Forelimb muscle (tissue), 1 donor: Measurements from ENCODE around the gene DCPS. TPM values are rescaled to one million over a fixed set of nuclear protein-coding genes. Genes with fewer than 3 reads are reported as not detected.
"Not testable (repeated sequence)": the region's sequence is repeated elsewhere in the genome, so short reads cannot be mapped to it uniquely, and the experiment has no call there.

ENCODE experiments used
- DNase-seq: peaks from one replicate; pipeline ENCODE4 v3.0.0-alpha.2; 2013; ENCODE audit warnings: low read depth
- polyA plus RNA-seq: library from polyadenylated mRNA; unstranded; fragments of 120-200 nt; gene quantifications from one replicate; pipeline ENCODE4 v1.2.1, GENCODE V29; 2013; ENCODE audit not compliant: insufficient read length

DCPS gene
- polyA plus RNA-seq, 1 donor = 19.1 TPM

- DNase-seq = no peak
Measured at GRCh38 chr11:126360049-126360446, 56.2 kb downstream of the DCPS start.

DNA sequence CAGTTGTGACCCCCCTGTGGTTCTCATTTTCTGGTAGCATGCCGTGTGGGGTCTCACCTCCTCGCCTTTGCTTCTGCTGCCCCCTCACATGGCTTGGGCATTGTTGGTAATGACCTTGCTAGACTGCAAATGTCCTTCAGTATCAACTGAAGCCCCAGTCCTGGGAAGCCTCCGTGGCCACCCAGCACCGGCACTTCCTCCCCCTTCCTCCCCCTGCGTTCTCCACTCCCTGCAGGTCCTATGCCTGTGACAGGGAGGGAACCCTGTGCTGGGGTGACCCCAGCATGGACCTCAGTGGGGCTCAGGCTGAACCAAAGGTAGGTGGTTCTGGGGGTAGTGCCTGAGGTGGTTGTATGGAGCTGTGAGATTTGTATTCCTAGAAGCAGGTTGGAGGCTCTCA lies 57.5 kb downstream of the DCPS start:
- DNase-seq = no peak

DNA sequence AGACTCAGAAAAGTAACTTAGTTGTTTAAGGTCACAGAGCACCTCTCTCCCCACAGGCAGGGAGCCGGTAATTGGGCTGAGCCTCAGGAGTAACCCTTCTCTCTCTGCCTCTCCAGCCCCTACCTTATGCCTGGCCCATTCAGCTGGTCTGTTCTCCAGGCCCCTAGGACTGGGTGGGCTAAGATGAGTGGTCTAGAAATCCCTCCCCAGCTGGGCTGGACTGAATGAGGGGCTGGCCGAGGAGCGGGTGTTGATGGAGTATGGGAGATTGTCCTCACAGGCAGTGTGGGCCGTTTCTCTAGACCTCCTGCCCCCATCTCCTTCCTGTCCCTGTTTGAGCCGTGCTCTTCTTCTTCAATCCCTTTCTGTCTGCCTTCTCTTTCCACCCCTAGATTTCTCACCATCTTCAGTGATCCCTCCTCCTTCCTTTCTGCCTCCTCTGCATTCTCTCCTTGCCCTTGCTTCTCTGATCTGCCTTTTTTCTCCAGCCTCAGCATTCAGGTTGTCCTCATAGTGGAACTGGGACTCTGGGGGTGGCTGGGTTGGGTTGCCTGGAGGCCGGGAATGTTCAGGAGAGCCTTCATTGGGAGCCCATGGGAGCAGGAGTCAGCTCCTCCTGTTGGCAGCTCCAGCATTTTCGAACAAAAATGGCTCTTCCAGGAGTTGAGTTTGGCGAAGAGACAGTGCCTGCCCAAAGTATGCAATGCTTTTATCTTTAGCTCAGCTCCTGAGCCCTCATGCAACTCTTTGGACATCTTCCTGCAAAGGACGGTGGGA lies 59.2 kb downstream of the DCPS start:
- DNase-seq = no peak

DNA sequence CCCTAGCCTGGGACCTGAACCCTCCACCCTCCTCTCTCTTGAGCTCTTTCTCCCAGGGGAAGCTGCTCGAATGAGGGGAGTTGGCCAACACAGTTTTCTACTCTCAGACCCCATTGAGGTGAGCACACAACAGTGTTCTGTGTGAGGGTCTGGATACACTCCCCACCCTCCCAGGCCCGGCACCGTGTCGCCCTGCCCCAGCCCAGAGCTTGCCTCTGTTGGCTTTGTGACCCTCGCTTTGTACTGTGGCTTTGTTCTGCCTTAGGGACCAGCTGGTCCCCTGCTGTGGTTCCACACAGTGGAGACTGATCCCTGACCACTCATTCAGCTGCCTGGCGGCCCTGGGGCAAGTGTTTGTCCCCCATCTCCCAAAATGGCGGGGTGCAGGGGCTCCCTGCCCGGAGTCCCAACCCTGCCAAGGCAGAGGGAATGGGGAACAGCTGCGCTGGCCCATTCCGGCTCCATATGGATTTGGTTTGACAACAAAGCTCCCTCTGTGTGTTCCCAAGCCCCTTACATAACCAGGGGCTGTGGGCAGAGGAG lies 59.9 kb downstream of the DCPS start:
- no peak for DNase-seq

DNA sequence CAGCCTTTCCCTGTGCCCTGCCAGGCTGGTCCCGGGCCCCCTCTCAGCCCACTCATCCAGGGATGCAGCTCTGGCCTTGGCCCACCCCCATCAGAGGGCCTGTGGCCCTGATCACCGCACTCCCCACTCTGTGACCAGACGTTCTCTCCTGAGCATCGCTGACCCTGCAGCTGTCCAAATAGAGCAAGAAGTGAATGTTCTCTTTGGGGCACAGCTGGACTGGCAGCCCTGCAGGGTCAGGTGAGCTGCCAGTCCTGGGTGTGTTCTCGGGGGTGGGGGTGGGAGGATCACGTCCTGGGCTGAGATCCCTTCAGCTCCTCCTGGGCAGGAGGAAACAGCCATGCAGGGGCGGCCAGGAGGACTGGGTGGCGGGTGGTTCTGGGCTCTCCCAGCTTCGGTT lies 60.9 kb downstream of the DCPS start:
- DNase-seq = not testable (repeated sequence)

DNA sequence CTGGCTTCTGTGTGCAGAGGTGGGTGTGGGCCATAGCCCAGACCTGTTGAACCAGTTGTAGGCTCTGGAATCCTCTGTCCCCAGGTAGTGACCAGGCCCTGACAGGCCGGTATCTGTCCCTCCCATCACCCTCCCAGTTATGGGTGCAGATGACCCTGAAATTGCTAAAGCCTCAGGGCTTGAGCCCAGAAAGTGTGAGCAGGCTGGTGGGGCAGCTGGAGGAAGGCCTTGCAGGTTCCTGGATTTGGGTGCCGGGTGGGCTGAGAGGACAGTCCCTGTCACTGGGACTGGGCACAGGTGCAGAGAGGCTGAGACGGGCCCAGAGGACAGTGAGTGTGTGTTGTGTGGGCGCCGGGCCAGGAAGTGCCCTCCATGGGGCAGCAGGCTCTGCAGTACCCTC lies 61.6 kb downstream of the DCPS start:
- DNase-seq = not testable (repeated sequence)

GRCh38 chr11:126366064-126366822 lies 62.4 kb downstream of the DCPS start:
- no peak for DNase-seq

DNA sequence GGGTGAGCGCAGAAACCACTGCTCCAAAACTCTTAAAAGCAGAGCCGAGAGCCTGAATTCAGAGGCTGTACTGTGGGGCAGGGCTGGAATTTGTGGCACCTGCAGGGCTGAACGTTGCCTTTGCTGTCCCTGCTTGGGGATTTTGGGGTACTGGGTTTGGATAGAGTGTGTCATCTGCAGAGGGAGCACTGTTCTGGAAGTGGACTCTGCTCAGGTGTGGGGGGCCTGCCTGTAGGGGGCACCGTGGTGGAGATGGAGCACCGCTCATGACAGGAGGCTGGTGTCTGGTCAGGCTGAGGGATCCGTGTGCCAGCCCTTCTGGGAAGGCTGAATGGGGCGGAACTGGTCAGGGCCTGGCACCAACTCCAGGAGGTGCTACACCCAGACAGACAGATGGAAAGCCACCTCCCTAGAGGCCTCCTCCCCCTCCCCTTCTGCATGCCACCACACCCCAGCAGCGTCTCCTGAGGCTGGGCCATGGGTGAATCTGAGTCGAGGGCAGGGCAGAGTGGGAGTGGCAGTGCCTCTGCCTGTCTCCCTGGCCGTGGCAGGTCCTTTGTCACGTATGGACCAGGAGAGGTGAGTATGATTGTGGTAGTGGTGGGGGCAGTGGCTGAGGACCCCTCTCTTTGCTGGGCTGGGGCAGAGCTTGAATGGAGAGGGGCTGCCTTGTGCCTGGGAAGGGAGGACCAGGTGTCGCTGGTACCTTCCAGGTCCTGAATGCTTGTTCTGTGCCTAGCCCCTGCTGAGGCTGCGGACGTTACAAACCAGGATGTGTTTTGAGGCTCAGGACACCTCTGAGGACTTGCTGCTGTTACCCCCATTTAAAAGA lies 63.2 kb downstream of the DCPS start:
- not testable (repeated sequence) for DNase-seq

- not testable (repeated sequence) for DNase-seq
Measured at GRCh38 chr11:126367806-126368205, 63.9 kb downstream of the DCPS start.

DNA sequence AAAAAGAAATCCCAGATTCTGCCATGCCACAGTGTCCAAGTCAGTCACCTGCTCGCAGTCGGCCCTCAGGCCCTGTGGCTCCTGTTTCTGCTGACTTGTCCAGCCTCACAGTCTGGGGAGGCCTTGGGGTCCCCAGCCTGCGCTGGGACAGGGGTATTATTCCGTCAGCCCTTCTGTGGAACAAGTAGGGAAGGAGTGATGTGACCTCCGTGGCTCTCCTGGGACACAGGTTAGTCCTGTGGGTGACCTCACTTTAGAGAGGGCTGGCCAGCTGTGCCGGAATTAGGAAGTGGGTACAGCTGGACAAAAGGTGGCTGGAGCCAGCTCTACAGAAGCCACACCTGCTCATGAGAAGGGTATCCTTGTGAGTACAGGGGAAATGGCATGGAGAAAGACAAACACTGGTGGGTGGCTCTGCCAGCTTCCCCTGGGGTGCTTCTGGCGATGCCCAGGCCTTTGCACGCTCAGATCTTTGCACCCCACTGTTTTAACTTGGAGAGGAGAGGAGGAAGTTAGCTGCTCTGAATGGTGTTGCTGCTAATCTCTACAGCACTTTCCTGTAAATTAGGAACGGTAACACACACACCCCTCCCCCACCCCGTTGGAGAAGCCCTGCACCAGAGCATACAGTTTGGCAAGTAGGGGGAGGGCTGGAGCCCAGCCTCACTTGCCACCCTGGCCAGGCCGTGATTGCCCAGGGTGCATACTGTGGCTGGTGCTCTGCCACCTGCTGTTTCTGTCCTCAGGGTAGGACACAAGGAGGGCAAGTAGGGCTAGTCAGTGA lies 64.7 kb downstream of the DCPS start:
- not testable (repeated sequence) for DNase-seq

- no peak for DNase-seq
Measured at GRCh38 chr11:126370016-126370415, 66.2 kb downstream of the DCPS start.

DNA sequence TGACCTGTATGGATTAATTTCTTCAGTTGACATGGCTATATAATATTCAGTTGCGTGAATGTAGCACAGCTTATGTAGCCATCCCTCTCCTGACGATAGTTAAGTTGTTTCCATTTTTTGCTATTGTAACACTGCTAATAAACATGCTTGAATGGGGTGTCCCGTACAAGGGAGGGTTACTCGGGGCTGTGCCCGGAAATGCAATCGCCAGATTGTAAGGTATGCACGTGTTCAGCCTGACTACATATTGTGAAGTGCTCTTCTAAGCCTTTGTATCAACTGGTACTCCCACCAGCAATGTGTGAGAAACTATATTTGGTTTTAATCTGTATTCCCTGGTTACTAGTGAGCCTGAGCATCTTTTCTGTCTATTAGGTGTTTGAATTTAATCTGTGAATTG lies 67.7 kb downstream of the DCPS start:
- DNase-seq = no peak

GRCh38 chr11:126373389-126374066 lies 69.7 kb downstream of the DCPS start:
- not testable (repeated sequence) for DNase-seq

DNA sequence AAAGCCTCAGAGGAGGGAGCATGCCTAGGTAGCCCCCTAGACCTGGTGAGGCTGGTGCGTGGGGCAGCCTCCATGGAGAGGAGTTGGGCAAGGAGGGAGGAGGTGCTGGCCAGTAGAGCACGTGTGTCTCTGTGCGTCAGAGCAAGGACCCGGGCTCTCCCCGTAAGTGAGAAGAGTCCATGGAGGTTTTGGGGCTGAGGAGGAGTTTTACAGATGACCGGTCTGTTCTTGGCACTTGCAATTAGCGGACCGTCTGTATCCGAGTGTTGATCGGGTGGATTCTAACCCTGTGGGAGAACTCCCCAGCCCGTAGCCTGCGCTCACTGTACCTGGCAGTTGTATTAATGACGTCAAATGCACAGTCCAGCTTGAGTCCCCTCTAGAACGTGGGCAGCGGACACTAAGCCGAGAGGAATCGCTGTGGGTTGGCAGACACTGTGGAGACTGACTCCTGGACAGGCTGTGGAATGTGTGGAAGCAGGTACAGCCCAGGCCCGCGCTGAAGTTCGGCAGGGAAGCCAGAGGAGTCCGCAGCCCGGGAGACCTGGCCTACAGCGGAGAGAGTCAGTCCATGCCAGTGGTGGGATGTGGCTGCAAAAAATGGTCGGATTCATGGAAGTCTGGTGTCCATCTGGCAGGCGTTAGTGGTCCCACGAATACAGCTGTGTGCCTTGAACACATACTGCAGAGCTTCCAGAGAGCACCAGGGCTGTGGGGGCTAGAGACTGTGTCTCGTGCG lies 70.9 kb downstream of the DCPS start:
- not testable (repeated sequence) for DNase-seq

DNA sequence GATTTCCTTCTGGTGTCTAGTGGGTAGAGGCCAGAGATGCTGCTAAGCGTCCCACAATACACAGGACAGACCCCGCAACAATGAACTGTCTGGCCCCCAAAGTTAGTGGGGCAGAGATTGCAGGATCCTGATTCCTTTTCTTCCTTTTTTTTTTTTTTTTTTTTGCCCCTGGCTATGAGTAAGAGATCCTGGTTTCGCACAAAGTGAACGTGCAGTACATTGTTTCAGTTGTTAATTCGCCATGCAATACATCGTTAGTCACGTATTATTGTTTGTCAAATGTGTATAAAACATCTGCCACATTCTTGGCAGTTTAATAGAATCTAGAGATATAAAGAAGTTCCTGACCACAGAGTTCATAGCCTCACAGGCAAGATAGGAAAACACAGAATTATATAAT lies 71.9 kb downstream of the DCPS start:
- DNase-seq = no peak

- DNase-seq = no peak
Measured at GRCh38 chr11:126378763-126379162, 74.9 kb downstream of the DCPS start.

GRCh38 chr11:126380909-126381308 lies 77.0 kb downstream of the DCPS start:
- DNase-seq = no peak

DNA sequence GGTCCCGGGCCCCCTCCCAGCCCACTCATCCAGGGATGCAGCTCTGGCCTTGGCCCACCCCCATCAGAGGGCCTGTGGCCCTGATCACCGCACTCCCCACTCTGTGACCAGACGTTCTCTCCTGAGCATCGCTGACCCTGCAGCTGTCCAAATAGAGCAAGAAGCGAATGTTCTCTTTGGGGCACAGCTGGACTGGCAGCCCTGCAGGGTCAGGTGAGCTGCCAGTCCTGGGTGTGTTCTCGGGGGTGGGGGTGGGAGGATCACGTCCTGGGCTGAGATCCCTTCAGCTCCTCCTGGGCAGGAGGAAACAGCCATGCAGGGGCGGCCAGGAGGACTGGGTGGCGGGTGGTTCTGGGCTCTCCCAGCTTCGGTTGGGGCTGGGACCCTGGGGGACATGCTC lies 78.1 kb downstream of the DCPS start:
- not testable (repeated sequence) for DNase-seq

GRCh38 chr11:126382641-126383040 lies 78.8 kb downstream of the DCPS start:
- not testable (repeated sequence) for DNase-seq
